Activated naive CD4-positive, alpha-beta T cell treated with Interleukin-2 at 50 U/mL for 16 hours (primary cell): ENCODE measurements around the gene PRR35.

Experiments used
- DNase-seq: peaks from one replicate; pipeline ENCODE4 v3.0.0-alpha.2; 2020

Gene PRR35

GRCh38 chr16:549544-550263, 10.5 kb upstream of the PRR35 start:
- no peak for DNase-seq

GRCh38 chr16:551210-551609, 9.0 kb upstream of the PRR35 start:
- no peak for DNase-seq

GRCh38 chr16:552171-552570, 8.0 kb upstream of the PRR35 start:
- DNase-seq, result no peak

- no peak for DNase-seq
These were observed 6.4 kb upstream of the PRR35 start for GRCh38 chr16:553601-554296.

GRCh38 chr16:554297-554621, 5.9 kb upstream of the PRR35 start:
- DNase-seq, result no peak

- DNase-seq, result no peak
These were observed 5.4 kb upstream of the PRR35 start for GRCh38 chr16:554640-555365.

- DNase-seq, result no peak
These were observed 4.4 kb upstream of the PRR35 start for GRCh38 chr16:555528-556473.

- no peak for DNase-seq
These were observed 3.6 kb upstream of the PRR35 start for GRCh38 chr16:556474-557173.

- no peak for DNase-seq
These were observed 2.5 kb upstream of the PRR35 start for GRCh38 chr16:557463-558297.

GRCh38 chr16:558298-559020, 1.7 kb upstream of the PRR35 start:
- no peak for DNase-seq

- DNase-seq, result no peak
These were observed 1.2 kb upstream of the PRR35 start for GRCh38 chr16:559021-559380.

GRCh38 chr16:559411-560203, 587 bp upstream of the PRR35 start:
- DNase-seq, result no peak

- no peak for DNase-seq
These were observed 663 bp downstream of the PRR35 start for GRCh38 chr16:560701-561412.

GRCh38 chr16:561413-561794, 1.2 kb downstream of the PRR35 start:
- DNase-seq, result no peak

GRCh38 chr16:561957-562938, 2.1 kb downstream of the PRR35 start:
- DNase-seq, result no peak

- no peak for DNase-seq
These were observed 3.0 kb downstream of the PRR35 start for GRCh38 chr16:563072-563644.

GRCh38 chr16:564690-565418, 4.7 kb downstream of the PRR35 start:
- no peak for DNase-seq
